ENCODE data around the gene NMT1.

The NMT1 gene

GRCh38 chr17:45081047-45081703 lies 20.1 kb downstream of the NMT1 start:
- DNase-seq (ENCODE audit: low read depth): no peak

DNA sequence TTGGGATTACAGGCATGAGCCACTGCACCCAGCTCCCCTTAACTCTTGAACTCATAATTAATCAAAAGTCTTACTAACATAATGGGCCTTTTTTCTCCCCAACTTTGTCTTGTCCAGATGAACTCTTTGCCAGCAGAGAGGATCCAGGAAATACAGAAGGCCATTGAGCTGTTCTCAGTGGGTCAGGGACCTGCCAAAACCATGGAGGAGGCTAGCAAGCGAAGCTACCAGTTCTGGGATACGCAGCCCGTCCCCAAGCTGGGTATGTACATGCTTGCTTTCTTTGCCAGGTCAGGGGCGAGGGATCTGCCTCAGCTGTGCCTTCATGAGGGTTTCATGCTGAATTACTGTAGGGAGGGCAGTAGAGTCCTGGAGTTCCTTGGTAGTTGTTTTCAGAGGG lies 25.3 kb downstream of the NMT1 start:
- no peak for DNase-seq (ENCODE audit: low read depth)

- DNase-seq (ENCODE audit: low read depth): no peak
Observed at GRCh38 chr17:45086865-45087503, 25.9 kb downstream of the NMT1 start.

DNA sequence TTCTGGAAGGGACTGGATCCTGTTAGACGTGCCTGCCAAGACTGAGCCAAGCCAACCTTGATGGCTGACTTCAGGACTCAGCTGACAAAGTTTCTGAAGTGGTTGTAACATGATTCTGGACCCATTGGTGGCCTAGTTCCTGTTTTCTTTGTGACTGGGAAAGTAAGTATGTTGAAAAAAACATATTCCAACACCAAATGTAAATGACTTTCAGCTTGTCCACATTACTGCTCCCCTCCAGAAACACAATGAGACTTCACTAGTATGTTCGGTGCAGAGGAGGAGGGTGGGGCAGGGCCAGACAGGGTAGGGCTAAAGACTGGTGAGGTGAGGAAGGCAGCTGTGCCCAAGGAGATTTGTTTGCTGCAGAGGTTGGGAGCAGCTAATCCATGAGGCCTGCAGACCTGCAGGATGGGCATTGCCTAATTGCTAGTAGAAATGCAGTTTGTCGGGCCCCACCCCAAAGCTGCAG lies 26.4 kb downstream of the NMT1 start:
- DNase-seq (ENCODE audit: low read depth): peak; percentile 72

GRCh38 chr17:45087978-45088377 lies 26.9 kb downstream of the NMT1 start:
- DNase-seq (ENCODE audit: low read depth): no peak

GRCh38 chr17:45088741-45089140 lies 27.6 kb downstream of the NMT1 start:
- no peak for DNase-seq (ENCODE audit: low read depth)

DNA sequence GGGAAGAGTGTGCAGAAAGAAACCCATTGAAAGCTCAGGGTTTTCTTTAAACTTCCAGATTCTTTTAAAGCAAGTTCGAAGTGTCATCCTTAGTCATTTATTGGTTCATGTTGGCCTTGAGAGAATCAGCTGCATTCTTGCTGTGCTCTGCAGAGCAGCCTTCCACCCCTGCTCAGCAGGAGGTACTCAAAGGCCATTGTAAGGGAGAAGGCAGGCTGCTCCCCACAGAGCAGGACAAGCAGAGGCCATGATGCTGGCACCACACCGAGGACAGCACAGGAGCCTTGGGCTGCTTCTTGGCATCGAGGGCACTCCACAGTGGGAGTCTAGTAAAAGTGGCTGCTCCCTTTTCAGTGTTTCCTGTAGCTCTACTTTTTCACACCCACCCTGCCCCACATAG lies 29.6 kb downstream of the NMT1 start:
- peak; percentile 82 for DNase-seq (ENCODE audit: low read depth)

DNA sequence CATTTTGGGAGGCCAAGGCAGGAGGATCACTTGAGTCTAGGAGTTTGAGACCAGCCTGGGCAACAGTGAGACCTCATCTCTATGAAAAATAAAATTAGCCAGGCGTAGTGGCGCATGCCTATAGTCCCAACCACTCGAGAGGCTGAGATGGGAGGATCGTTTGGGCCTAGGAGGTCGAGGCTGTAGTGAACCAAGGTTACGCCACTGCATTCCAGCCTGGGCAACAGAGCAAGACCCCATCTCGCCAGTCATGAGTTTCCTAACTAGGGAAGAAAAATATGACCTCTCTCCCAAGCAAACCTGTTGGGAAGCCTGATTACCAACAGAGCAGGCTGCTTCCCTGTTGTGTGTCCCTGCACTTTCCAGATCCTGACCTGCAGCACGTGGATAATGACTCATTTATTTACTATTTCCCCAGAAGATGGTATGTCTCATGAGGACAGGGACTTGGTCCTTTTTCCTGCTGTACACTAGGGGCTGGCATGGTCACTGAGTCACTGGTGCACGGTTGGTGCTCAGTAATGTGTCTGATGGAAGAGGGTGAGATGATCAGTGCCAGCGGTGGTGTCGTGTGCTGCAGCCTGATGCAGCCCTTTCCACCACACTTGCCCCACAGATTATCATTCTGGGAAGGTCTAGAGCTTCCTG lies 30.8 kb downstream of the NMT1 start:
- DNase-seq (ENCODE audit: low read depth): peak; percentile 48

DNA sequence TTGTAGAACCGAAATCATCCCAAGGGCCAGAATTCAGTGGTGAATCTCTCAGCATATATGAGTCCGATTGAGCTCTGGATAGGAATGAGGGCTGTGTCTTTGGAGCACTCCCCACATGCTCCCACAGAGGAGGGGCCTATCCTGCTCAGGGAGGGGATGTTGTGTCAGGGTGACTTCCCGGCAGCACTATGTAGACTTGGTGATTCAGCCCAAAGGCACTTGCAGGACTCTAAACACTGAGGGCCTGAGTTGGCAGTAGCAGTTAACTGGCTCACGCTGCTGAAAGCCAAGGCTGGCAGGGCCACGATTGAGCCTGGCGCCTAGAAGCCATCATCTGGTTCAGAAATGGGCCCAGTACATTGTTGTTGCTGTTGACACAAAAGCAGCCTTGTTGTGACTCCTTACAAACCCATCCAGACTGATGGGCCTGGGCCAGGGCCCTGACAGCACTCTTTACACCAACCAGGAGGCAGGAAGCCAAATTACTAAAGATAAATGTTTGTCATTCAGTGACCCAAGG lies 31.9 kb downstream of the NMT1 start:
- DNase-seq (ENCODE audit: low read depth): peak; percentile 100

- no peak for DNase-seq (ENCODE audit: low read depth)
Observed at GRCh38 chr17:45093444-45094110, 32.5 kb downstream of the NMT1 start.

GRCh38 chr17:45096141-45096540 lies 35.0 kb downstream of the NMT1 start:
- DNase-seq (ENCODE audit: low read depth): peak; percentile 62

- DNase-seq (ENCODE audit: low read depth): no peak
Observed at GRCh38 chr17:45096926-45097325, 35.8 kb downstream of the NMT1 start.

GRCh38 chr17:45098081-45098868 lies 37.2 kb downstream of the NMT1 start:
- DNase-seq (ENCODE audit: low read depth): no peak

DNA sequence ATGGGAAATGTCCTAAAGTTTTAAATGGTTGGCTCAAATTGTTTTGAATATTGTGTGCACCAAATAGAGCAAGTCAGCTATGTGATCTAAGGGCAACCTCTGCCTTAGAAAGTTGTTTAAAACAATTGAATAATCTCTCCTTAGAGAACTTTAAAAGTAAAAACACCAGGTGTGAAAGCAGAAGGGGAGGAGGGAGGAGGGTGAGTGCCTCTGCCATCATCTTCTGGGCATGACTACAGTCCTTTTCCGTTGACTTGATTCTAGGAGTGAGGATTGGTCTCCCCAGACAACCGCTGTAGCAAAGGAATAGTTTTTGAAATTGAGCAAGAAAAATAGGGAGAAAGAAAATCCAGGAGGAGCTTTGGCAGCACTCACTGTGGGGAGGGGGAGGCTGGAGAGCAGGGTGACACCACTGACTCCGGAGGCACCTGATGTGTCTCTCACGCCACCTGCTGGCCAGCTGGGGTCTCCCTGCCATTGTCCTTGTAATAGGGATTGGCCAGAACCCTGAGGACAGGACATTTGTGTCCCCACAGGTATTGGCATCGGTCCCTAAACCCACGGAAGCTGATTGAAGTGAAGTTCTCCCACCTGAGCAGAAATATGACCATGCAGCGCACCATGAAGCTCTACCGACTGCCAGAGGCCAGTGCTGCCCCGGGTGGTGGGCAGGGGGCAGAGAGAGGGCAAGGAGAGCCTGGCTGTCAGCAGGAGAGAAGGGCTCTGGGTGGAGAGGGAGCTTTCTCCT lies 37.9 kb downstream of the NMT1 start:
- peak; percentile 77 for DNase-seq (ENCODE audit: low read depth)

DNA sequence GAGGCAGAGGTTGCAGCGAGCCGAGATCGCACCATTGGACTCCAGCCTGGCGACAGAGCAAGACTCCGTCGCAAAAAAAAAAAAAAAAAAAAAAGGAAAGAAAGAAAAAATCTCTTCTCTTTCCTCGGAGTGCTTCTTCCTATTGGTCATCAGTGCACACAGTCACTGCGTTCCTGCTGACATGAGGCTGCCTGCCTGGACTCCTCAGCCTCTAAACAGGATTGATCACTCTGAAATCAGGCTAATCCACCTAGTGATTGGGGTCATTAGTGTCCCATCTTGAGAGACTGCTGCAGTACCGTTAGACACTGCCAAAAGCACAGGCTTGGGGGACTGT lies 40.4 kb downstream of the NMT1 start:
- no peak for DNase-seq (ENCODE audit: low read depth)

GRCh38 chr17:45101883-45102811 lies 41.0 kb downstream of the NMT1 start:
- peak; percentile 54 for DNase-seq (ENCODE audit: low read depth)

DNA sequence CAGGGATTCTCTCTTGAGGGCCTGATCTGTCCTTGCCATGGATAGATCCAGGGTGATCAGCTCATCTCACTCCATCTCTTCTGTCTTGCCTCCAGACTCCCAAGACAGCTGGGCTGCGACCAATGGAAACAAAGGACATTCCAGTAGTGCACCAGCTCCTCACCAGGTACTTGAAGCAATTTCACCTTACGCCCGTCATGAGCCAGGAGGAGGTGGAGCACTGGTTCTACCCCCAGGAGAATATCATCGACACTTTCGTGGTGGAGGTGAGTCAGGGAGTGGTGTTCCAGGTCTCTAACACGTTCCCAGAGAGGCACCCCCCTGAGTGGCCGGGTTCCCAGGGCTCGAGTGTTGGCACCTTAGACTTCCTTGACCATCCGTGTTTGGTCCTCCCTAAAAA lies 41.7 kb downstream of the NMT1 start:
- DNase-seq (ENCODE audit: low read depth): no peak

GRCh38 chr17:45103269-45103795 lies 42.2 kb downstream of the NMT1 start:
- no peak for DNase-seq (ENCODE audit: low read depth)

DNA sequence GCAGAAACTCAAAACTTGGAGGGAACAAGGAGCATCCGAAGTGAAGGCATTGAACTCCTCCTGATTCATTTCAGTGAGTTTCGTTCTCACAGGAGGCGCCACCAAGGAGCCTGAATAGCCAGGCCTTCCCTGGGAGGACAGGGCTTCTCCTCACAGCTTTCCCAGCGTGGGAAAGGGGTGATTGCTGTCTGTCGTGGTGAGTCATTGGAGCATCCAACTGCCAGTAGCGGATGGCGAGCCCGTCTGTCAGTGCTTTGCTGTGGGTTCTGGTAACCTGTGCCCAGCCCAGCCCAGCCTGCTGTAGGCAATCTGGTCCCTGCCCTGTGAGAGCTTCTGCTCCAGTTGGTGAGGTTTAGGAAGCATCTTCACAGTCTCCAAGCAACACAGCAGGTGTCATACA lies 42.9 kb downstream of the NMT1 start:
- no peak for DNase-seq (ENCODE audit: low read depth)

- DNase-seq (ENCODE audit: low read depth): no peak
Observed at GRCh38 chr17:45104497-45104896, 43.4 kb downstream of the NMT1 start.

All from EH (cell line).